Stimulated activated CD4-positive, alpha-beta T cell treated with anti-CD3 and anti-CD28 coated beads, Interleukin-12 subunit alpha, Interleukin-12 subunit beta, amount 100 ng/mL, for 24 hours (primary cell): Measurements from ENCODE around the gene WNT11.

Source experiments
- DNase-seq, 2 experiments: peaks; one replicate each; pipeline ENCODE4 v3.0.0-alpha.2; 2020; ENCODE audit warnings: low read depth in 2 of 2

The WNT11 gene

GRCh38 chr11:76156971-76157427 lies 49.3 kb downstream of the WNT11 start:
- DNase-seq, result no peak

- DNase-seq, result no peak
Observed at GRCh38 chr11:76155500-76156227, 50.6 kb downstream of the WNT11 start.

- DNase-seq, result no peak
Observed at GRCh38 chr11:76153571-76153923, 52.8 kb downstream of the WNT11 start.

GRCh38 chr11:76152741-76153570 lies 53.3 kb downstream of the WNT11 start:
- no peak for DNase-seq

GRCh38 chr11:76152086-76152681 lies 54.1 kb downstream of the WNT11 start:
- peak; percentile 77 to 90 for DNase-seq

GRCh38 chr11:76151556-76152085 lies 54.7 kb downstream of the WNT11 start:
- no peak for DNase-seq

GRCh38 chr11:76150141-76150540 lies 56.2 kb downstream of the WNT11 start:
- no peak for DNase-seq

GRCh38 chr11:76149713-76150112 lies 56.6 kb downstream of the WNT11 start:
- DNase-seq, result no peak

GRCh38 chr11:76148941-76149613 lies 57.2 kb downstream of the WNT11 start:
- DNase-seq, result no peak

- no peak for DNase-seq
Observed at GRCh38 chr11:76148231-76148630, 58.1 kb downstream of the WNT11 start.

GRCh38 chr11:76147106-76147740 lies 59.1 kb downstream of the WNT11 start:
- no peak for DNase-seq

GRCh38 chr11:76143274-76143673 lies 63.0 kb downstream of the WNT11 start:
- no peak for DNase-seq

GRCh38 chr11:76141901-76142588 lies 64.3 kb downstream of the WNT11 start:
- DNase-seq, result no peak

GRCh38 chr11:76140912-76141574 lies 65.3 kb downstream of the WNT11 start:
- no peak for DNase-seq

GRCh38 chr11:76139314-76139713 lies 67.0 kb downstream of the WNT11 start:
- no peak for DNase-seq
